Upper lobe of left lung (tissue), 4 donors: ENCODE measurements around the gene SRCAP.

ENCODE experiments used
- CTCF ChIP-seq, 6 experiments: fragments of 450-650 bp in 4 of 6; fragments of 200-600 bp in 2 of 6; sonication (generic) in 2 of 6; IDR thresholded peaks; one replicate each; pipeline ENCODE4 v1.5.1; 2016 to 2019; ENCODE audit warnings: antibody characterized with exemption in 6 of 6
- EP300 ChIP-seq, 4 donors: sonication (generic); formaldehyde crosslinking; IDR thresholded peaks; one replicate each; pipeline ENCODE4 v1.5.1; 2017; ENCODE audit warnings: antibody characterized with exemption in 4 of 4, control low read depth in 2 of 4
- POLR2A ChIP-seq, 4 donors: fragments of 450-650 bp; IDR thresholded peaks; one replicate each; pipeline ENCODE4 v1.5.1; 2016 to 2017; ENCODE audit warnings: antibody characterized with exemption in 4 of 4, mild to moderate bottlenecking in 2 of 4

- no peak for TF ChIP-seq CTCF (IDR thresholded peaks at IDR 0.05)
- no peak for TF ChIP-seq POLR2A (IDR thresholded peaks at IDR 0.05)
- no peak for TF ChIP-seq EP300 (IDR thresholded peaks at IDR 0.05)
Measured at GRCh38 chr16:30700491-30700890, 1.5 kb downstream of the SRCAP start.
